Uterus (tissue), 4 donors: Measurements from ENCODE around the gene STARD10. TPM values are rescaled to one million over a fixed set of nuclear protein-coding genes. Genes with fewer than 3 reads are reported as not detected.

Source experiments
- DNase-seq, 2 donors: peaks; one replicate each; pipeline ENCODE4 v3.0.0-alpha.2; 2019 to 2020
- H3K27ac ChIP-seq, 2 donors: fragments of 200-600 bp; sonication (generic); 1 replicate in 1 of 2; 2 replicates in 1 of 2; pipeline ENCODE4 v1.5.1; 2016 to 2018
- H3K27me3 ChIP-seq, 2 donors: fragments of 200-600 bp; sonication (generic); one replicate each; pipeline ENCODE4 v1.5.1; 2018 to 2019; ENCODE audit warnings: control low read depth in 1 of 2
- H3K36me3 ChIP-seq, 2 donors: fragments of 200-600 bp; sonication (generic); one replicate each; pipeline ENCODE4 v1.5.1; 2019; ENCODE audit warnings: control low read depth in 1 of 2
- H3K4me1 ChIP-seq, 2 donors: fragments of 200-600 bp; sonication (generic); one replicate each; pipeline ENCODE4 v1.5.1; 2018 to 2019; ENCODE audit warnings: control low read depth in 1 of 2
- H3K4me3 ChIP-seq, 2 donors: fragments of 200-600 bp; sonication (generic); 1 replicate in 1 of 2; 2 replicates in 1 of 2; pipeline ENCODE4 v1.5.1; 2018 to 2019; ENCODE audit warnings: mild to moderate bottlenecking in 1 of 2
- H3K9me3 ChIP-seq, 2 donors: fragments of 200-600 bp; sonication (generic); one replicate each; pipeline ENCODE4 v1.5.1; 2019; ENCODE audit warnings: control low read depth in 1 of 2
- POLR2A ChIP-seq, 2 donors: fragments of 450-650 bp; IDR thresholded peaks; one replicate each; pipeline ENCODE4 v1.6.1; 2016; ENCODE audit warnings: antibody characterized with exemption in 2 of 2, mild to moderate bottlenecking in 1 of 2, moderate library complexity in 1 of 2
- intact Hi-C: fragments of 100-400 bp; cut with DNase I; formaldehyde crosslinking; loops from one replicate; pipeline ENCODE4 v1.15.1; 2023; ENCODE audit warnings: low total_unique reads
- total RNA-seq, 4 donors: library from RNA; depleted of rRNA in 3 of 4; stranded (reverse); fragments of >200 nt in 3 of 4; gene quantifications; one replicate each; pipeline versions ENCODE4 v1.1.0 to v1.2.4, GENCODE V29; 2014 to 2023
- TF ChIP-seq, protein P1 (sequence below), 4 experiments: fragments of 200-600 bp in 2 of 4; fragments of 450-650 bp in 2 of 4; sonication (generic) in 2 of 4; IDR thresholded peaks; one replicate each; pipeline ENCODE4 v1.5.1; 2016 to 2019; ENCODE audit warnings: antibody characterized with exemption in 4 of 4, mild to moderate bottlenecking in 2 of 4, moderate library complexity in 1 of 4
- donor health status: DM: yes; HTN: yes; CAD: no.

The STARD10 gene
- total RNA-seq, 4 donors from 2014 or later = 19.1 to 85.3 (median 53.0) TPM

- Histone ChIP-seq H3K27ac (peak overlapping the region; percentile 86 to 88), H3K36me3 (no peaks in the 10 kb centered on the region), H3K4me3 (peak overlapping the region; percentile 49 to 67), H3K4me1 (peaks cover 0 to 3% of the 10 kb centered on the region in 2 donors), H3K9me3 (no peaks in the 10 kb centered on the region), H3K27me3 (no peaks in the 10 kb centered on the region)
- no peak for DNase-seq
- TF ChIP-seq, protein P1, sequence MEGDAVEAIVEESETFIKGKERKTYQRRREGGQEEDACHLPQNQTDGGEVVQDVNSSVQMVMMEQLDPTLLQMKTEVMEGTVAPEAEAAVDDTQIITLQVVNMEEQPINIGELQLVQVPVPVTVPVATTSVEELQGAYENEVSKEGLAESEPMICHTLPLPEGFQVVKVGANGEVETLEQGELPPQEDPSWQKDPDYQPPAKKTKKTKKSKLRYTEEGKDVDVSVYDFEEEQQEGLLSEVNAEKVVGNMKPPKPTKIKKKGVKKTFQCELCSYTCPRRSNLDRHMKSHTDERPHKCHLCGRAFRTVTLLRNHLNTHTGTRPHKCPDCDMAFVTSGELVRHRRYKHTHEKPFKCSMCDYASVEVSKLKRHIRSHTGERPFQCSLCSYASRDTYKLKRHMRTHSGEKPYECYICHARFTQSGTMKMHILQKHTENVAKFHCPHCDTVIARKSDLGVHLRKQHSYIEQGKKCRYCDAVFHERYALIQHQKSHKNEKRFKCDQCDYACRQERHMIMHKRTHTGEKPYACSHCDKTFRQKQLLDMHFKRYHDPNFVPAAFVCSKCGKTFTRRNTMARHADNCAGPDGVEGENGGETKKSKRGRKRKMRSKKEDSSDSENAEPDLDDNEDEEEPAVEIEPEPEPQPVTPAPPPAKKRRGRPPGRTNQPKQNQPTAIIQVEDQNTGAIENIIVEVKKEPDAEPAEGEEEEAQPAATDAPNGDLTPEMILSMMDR (IDR thresholded peaks at IDR 0.05) = no peak
- TF ChIP-seq POLR2A (IDR thresholded peaks at IDR 0.05) = no peak
- intact Hi-C loops = loop anchor here (5.0 to 10.0 kb wide), 2 partner anchors 66 to 453 kb away; no protein-coding TSS in a partner anchor
Observed at GRCh38 chr11:72721689-72722049, 72.2 kb downstream of the STARD10 start.

GRCh38 chr11:72721276-72721675 lies 72.6 kb downstream of the STARD10 start:
- intact Hi-C loops = loop anchor here (5.0 to 10.0 kb wide), 2 partner anchors 66 to 454 kb away; no protein-coding TSS in a partner anchor
- no peaks in the 10 kb centered on the region for H3K9me3 ChIP-seq
- peaks cover 0 to 3% of the 10 kb centered on the region in 2 donors for H3K4me1 ChIP-seq
- TF ChIP-seq POLR2A (IDR thresholded peaks at IDR 0.05) = no peak
- TF ChIP-seq, protein P1 (IDR thresholded peaks at IDR 0.05) = no peak
- H3K4me3 ChIP-seq = peak overlapping the region; percentile 49 to 67
- peak overlapping the region; percentile 86 to 88 for H3K27ac ChIP-seq
- no peaks in the 10 kb centered on the region for H3K36me3 ChIP-seq
- H3K27me3 ChIP-seq = no peaks in the 10 kb centered on the region
- DNase-seq = no peak

- H3K27me3 ChIP-seq = no peaks in the 10 kb centered on the region
- H3K9me3 ChIP-seq = no peaks in the 10 kb centered on the region
- intact Hi-C loops = loop anchor here (5.0 to 10.0 kb wide), 2 partner anchors 67 to 454 kb away; no protein-coding TSS in a partner anchor
- TF ChIP-seq, protein P1 (IDR thresholded peaks at IDR 0.05) = no peak
- TF ChIP-seq POLR2A (IDR thresholded peaks at IDR 0.05) = no peak
- peak overlapping the region; percentile 49 to 67 for H3K4me3 ChIP-seq
- H3K36me3 ChIP-seq = no peaks in the 10 kb centered on the region
- H3K4me1 ChIP-seq = peaks cover 0 to 3% of the 10 kb centered on the region in 2 donors
- no peak for DNase-seq
- H3K27ac ChIP-seq = peak overlapping the region; percentile 86 to 88
Observed at GRCh38 chr11:72720784-72721183, 73.1 kb downstream of the STARD10 start.

DNA sequence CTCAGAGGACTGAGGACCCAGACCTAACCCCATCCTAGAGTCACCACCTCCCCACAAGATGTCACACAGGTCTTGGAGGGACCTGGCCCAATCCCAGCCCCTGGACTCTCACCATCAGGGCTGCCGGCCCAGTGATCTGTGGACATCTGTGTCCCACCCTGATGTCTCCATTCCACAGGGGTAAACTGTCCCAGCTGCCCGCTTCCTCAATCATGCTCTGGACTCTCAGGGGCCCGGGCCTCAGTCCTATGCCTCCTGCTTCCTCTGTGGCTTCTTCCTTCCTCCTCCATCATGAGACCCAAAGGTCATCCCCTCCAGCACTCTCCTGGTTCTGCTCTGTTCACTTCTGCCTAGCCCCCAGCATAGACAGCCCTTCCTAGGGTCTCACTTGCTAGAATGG lies 73.8 kb downstream of the STARD10 start:
- no peaks in the 10 kb centered on the region for H3K36me3 ChIP-seq
- no peaks in the 10 kb centered on the region for H3K27me3 ChIP-seq
- H3K4me3 ChIP-seq = peak overlapping the region in 1 of 2 donors; percentile 67
- TF ChIP-seq, protein P1 (IDR thresholded peaks at IDR 0.05) = no peak
- no peak for TF ChIP-seq POLR2A (IDR thresholded peaks at IDR 0.05)
- peak overlapping the region; percentile 86 to 88 for H3K27ac ChIP-seq
- intact Hi-C loops = loop anchor here (5.0 to 10.0 kb wide), 2 partner anchors 67 to 455 kb away; no protein-coding TSS in a partner anchor
- no peak for DNase-seq
- H3K4me1 ChIP-seq = peaks cover 0 to 3% of the 10 kb centered on the region in 2 donors
- no peaks in the 10 kb centered on the region for H3K9me3 ChIP-seq

- no peaks in the 10 kb centered on the region for H3K27me3 ChIP-seq
- DNase-seq = no peak
- no peak for TF ChIP-seq POLR2A (IDR thresholded peaks at IDR 0.05)
- TF ChIP-seq, protein P1 (IDR thresholded peaks at IDR 0.05) = no peak
- H3K4me1 ChIP-seq = peaks cover 0 to 3% of the 10 kb centered on the region in 2 donors
- peak overlapping the region in 1 of 2 donors; percentile 86 for H3K27ac ChIP-seq
- H3K36me3 ChIP-seq = no peaks in the 10 kb centered on the region
- no peaks in the 10 kb centered on the region for H3K9me3 ChIP-seq
- intact Hi-C loops = no loop called here
- H3K4me3 ChIP-seq = no peak overlapping the region
Observed at GRCh38 chr11:72719551-72719950, 74.3 kb downstream of the STARD10 start.
